NT2/D1 (cell line): Measurements from ENCODE around the gene NOL4L.

Source experiments
- SUZ12 ChIP-seq: IDR thresholded peaks from 2 replicates; pipeline ENCODE4 v1.6.1; 2011; ENCODE audit not compliant: insufficient read length, insufficient read depth; ENCODE audit errors: extremely low read depth
- ZNF274 ChIP-seq: IDR thresholded peaks from 2 replicates; pipeline ENCODE4 v1.6.1; 2011; ENCODE audit warnings: mild to moderate bottlenecking, low read depth, low read length

DNA sequence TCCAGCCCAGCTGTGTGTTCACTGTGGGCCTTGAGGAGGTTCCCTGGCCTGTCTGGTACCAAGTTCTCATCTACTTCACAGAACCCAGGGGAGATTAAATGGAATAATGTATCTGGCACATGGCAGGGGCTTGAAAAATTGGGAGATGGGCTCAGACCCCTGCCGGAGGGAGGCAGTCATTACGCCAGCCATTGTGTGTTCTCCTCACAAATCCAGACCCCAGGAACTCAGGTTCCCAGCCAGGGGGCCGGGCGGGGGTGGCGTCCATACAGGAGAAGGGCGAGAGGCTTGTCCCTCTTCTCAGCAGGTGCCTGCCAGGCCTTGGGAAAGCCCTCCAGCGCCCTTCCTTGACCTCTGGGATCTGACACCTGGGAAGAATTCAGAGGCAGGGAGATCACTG, 8.1 kb downstream of the NOL4L start:
- TF ChIP-seq SUZ12 (no peak), ZNF274 (no peak)
